SKM-1 (cell line): ENCODE data around the gene UBE3C.

Source experiments
- DNase-seq: peaks from one replicate; lab custom pipeline; 2025; ENCODE audit not compliant: unreplicated experiment; lab: John Stamatoyannopoulos, UW

The UBE3C gene

GRCh38 chr7:157282141-157282801 is 143.5 kb downstream of the UBE3C start:
- DNase-seq = no peak

- no peak for DNase-seq
These were observed 145.7 kb downstream of the UBE3C start for GRCh38 chr7:157284229-157285014.

DNA sequence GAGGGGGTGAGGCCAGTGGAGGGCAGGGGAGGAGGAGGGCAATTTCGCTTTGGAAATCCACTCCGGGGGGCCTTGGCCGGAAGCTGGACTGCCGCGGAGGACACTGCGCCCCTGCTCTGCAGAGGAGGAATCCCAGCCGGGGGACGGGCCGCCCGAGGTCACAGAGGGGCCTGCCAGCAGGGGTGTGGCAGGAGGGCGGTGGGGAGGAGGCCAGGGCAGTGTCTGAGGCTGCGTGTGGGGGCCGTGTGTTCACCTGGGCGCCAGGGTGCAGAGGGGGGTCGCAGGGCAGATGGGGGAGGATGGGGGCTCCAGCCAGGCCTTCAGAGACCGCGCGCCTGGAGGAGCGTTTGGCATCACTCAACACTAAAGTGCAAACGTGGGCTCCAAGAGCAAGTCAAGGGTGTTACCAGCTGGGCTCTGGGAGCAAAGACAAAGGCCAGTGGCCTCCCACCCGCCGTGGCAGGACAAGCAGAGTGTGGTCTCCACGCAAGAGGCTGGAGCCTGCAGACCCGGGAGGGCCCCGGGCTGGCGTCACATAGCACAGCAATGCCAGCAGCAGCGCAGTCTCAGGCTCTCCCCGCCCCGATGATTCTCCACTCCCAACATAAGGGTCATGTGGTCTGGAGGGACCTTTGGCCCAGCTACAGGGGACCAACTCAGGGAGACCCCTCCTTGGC is 152.8 kb downstream of the UBE3C start:
- DNase-seq = no peak

DNA sequence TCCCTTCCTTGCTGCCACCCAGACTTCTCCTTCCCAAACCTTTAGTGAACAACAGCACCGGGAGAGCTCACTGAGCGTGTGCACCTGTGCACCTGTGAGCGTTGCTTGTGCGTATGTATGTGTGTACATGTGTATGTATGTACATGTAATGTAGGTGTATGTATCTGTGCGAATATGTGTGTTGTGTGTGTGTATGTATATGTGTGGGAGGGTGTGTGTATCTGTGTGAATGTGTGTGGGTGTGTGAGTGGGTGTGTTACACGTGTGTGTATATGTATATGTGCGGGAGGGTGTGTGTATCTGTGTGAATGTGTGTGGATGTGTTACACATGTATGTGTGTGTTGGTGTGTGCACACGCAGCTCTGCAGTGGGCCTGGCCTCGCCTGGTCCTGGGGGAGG is 153.5 kb downstream of the UBE3C start:
- DNase-seq = no peak

DNA sequence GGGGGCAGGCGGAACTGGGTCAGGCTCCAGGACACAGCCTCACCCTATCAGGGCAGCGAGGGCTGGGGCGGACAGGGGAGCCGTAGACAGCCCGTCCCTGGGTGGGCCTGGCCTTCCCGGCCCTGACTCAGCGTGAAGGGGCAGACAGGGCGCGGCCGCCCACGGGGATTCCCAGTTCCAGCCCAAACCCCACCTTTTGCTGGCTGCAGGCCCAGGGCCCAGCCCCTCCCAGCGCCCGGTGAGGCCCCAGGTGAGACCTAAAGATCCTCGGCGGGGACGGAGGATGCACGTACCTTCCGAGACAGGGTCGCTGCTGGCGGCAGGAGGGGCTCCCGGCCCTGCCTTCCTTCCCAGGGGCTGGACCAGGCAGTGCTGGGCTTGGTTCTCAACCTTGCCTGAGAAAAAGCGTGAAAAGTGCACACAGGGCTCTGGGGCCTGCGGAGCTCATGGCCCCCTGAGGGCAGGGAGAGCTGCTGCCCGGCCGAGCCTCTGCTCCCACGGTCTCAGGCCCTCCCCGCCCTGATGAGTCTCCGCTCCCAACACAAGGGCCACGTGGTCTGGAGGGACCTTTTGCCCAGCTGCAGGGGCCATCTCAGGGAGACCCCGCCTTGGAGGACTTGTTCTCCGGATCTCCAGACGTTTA is 154.2 kb downstream of the UBE3C start:
- DNase-seq = no peak

DNA sequence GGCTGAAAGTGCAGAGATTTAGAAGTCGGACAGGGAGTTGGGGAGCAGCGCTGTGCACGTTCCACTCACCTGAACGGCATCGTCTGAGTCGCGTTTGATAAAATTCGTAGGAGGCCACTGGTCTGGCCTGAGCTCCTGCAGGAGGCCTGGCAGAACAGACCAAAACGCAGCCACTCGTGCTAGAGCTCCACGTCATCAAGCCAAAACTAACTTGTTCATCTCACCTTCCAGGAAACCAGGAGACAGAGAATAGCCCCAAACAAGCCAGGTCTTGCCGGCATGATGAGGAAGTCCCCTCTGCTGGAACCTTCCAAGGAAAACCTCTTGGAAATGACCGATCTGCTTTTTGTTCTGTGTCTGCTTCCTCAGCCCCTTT is 154.7 kb downstream of the UBE3C start:
- DNase-seq = no peak

- DNase-seq = no peak
These were observed 156.0 kb downstream of the UBE3C start for GRCh38 chr7:157294773-157295172.

DNA sequence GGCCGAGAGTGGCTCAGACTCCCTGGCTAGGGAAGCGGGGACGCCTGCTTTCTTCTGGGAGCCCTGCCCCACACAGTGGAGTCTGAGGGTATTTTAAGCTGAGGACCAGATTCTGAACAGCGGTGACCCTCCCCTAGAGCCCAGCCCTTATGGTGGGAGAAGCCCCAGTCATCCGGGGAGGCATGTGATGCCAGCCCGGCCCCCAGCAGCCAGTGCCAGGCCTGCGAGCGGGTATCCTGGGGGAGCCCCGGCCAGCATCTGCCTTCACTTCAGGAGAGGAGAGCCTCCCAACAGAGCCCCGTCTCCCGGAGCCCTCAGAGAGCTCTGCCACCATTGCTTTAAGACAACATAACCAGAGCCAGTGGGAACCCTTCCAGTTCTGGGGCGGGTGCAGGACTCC is 156.6 kb downstream of the UBE3C start:
- no peak for DNase-seq

DNA sequence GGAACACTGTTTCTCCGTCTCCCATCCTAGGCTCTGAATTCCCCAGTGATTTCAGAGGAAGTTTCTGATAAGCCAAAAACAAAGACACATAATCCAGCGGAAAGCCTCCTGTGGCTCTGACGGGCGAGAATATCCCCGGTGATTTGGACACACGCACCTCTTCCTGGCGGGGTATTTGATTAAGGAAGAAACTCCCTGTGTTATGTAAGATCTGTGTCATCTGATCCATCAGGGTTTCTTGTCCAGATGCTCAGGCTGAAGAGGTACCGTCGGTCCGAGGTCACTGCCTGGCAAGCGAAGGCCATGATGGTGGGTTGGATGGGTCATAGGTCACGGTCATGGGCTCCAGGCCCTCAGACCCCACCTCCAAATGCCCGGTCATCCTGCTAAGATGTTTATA is 158.5 kb downstream of the UBE3C start:
- DNase-seq = no peak

DNA sequence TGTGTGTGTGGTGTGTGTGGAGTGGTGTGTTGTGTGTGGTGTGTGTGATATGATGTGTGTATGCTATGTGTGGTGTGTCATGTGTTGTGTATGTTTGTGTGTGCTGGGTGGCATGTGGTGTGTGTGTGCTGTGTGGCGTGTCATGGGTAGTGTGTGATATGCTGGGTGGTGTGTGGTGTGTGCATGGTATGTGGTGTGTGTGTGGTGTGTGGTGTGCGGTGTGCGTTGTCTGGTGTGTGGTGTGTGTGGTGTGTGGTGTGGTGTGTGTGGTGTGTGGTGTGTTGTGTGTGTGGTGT is 160.5 kb downstream of the UBE3C start:
- DNase-seq = no peak

- no peak for DNase-seq
These were observed 161.1 kb downstream of the UBE3C start for GRCh38 chr7:157299613-157300368.

DNA sequence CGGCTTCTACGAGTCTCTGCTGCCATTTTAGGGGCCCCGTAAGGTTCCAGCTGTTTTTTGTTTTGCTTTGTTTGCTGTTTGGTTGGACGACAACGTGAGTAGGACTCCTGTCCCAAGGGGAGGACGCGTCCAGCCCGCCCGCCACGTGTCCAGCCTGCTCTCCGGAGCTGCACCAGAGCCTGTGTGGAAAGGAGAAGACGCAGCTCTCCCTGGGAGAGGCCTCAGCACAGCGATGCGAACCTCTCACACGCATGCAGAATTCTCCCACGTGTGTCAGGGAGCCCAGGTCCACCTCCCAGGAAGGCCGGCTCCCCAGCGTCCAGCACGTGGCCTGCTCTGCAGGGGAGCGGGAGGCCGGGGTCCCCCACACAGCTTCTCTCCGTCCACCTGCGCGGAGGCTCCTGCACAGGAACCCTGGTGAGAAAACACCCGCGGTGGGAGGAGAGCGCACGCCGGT is 161.7 kb downstream of the UBE3C start:
- no peak for DNase-seq

- DNase-seq = no peak
These were observed 162.9 kb downstream of the UBE3C start for GRCh38 chr7:157301610-157302120.

DNA sequence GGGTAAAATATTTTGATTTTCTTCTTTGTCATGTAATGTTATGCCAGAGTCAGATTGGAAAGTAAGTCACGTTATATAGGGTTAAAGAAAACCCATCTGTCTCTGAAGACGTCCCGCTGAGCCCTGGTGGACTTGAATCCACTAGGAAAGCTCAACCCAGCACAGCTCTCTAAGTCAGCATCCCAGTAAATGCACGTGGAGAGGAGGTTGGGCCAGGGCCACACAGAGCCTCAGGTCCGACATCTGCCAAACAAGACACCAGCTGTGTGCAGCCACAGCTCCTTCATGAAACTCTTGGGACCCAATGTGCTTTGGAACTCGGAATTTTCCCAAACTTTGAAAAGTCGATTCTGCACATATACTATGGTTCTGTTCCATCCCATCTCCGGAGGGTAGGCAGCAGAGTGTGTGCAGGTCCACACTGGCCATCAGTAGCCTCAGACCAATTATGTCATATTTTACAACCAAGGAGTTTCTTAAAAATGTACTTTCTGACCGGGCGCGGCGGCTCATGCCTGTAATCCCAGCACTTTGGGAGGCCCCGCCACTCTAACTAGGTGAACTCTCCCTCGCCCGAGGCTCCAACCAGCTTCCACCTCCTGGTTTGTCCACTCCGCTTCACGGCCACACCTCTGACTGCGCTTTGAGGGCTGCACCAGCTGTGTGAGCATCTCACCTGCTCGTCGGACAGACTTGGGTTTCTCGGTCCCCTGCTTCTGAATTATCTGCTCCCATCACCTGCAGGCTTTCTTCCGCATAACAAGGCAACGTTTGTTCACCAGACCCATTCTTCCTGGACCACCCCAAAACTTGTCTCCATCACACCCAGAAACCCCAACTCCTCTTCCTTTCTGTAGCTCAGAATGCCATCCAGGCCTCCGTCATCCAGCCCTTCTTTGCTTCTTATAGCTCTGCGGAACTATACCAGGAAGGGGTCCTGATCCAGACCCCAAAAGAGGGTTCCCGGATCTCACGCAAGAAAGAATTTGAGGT is 168.4 kb downstream of the UBE3C start:
- no peak for DNase-seq

DNA sequence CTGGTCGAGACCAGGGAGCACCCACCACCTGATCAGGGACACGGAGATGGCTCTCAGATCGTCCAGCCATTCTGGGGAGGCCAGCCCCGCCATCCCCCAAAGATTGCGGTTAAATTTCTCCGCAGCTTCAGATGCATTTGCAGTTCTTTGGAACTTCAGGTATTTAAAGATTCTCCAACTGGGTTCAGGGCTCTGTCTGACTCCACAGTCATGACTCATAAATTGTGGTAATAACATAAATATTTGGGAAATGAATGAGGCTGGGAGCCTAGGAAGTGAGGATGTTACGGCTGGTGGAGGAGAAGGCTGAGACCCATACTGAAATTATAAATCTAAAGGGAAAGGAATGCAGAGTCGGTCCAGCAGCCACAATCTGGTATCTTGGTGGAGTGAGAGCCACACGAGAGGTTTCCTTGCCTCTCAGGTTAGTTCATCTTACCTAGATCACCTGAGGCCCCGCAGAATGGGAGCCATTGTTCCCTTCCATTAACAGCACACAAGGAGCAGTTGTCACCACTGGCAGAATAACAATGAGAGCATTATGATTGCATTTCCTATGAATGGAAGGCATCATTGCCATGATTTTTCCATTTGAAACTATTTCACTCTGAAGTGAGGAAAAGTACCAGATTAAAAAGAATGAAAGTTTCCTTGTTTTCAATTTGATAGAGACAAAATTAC is 171.4 kb downstream of the UBE3C start:
- no peak for DNase-seq

DNA sequence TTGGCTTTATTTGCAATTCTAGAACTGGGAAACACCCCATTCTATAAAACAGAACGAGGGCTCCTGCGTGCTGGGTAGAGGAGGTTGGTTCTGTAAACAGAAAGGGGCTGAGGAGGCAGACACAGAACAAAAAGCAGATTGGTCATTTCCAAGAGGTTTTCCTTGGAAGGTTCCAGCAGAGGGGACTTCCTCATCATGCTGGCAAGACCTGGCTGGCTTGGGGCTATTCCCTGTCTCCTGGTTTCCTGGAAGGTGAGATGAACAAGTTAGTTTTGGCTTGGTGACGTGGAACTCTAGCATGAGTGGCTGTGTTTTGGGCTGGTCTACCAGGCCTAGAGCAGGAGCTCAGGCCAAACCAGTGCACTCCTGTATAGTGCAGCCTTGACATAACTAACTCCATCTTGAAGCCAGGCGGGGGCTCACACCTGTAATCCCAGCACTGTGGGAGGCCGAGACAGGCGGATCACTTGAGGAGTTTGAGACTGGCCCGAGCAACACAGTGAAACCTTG is 172.0 kb downstream of the UBE3C start:
- DNase-seq = no peak

DNA sequence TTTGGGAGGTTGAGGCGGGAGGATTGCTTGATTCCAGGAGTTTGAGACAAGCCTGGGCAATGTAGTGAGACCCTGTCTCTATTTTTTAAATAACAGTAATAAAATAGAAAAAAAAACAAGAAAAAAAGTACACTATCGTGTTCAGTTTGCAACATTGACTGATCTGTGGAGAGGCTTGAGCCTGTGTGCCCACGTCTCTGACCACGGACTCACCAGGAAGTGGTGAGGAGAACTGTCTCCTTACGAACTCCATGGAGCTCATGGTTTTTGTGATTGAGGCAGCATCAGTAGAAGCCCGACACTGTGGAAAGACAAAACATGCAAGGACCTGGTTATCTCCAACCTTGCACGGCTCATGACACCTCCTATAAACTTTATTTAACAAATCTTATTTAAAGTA is 174.2 kb downstream of the UBE3C start:
- no peak for DNase-seq

DNA sequence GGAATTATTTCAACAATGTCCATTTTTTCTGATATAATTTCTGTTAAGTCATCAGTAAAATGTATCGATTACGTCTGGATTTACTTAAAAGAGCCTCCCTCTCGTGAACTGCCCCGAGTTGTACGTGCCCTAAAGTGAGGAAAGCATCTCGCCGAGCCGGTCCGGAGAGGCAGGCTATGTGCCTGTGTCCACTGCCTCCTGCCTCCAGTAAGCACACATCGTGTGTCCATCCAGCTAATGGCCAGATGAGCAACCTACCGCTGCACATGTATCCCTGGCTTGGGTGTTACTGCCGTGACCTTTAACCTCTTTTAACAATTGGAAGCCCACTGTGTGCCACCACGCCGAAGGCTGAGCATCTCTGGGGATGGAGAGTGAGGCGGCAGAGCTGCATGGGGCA is 174.9 kb downstream of the UBE3C start:
- no peak for DNase-seq
